GM19351 (cell line): ENCODE data around the gene GNAI3.

Source experiments
- ATAC-seq: cut with Tn5 transposase; IDR thresholded peaks from one replicate; pipeline ENCODE4 v1.9.1; 2021; ENCODE audit warnings: mild to moderate bottlenecking, moderate library complexity; ENCODE audit not compliant: unreplicated experiment

Gene GNAI3

DNA sequence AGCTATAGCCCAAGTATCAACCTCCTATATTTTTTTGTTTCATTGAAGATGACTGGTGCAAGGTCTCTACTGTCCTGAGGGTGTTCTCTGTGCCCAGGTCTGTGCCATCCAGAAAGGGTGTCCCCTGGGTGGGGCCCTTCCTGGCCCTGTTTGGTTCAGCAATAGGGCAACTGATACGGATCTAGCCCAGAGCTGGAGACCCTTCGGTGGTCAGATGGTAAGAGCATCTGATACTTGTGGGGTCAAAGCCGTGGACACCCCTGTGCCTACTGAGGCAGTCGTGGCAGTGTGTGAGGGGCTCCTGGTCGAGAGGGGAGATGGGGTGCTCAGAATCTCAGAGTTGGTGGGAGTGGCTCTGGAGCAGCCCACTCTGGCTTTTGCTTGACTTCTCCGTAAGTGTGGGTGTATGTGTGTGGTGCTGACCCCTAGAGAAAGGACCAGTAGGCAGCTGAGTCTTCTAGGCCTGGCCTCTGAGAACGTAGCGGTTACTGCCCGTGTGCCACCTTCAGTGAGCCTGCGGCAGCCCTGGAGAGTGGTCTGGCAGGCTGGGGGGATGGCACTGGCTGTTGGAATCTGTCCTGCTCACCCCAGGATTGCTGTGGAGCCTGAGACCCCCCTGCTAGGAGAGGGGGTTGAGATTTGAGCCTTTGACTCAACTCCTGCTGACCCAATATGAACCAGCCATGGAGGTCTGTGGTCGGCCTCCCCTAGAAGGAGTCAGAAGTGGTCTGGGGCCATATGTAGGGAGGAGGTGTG is 73.9 kb downstream of the GNAI3 start:
- no peak for ATAC-seq

DNA sequence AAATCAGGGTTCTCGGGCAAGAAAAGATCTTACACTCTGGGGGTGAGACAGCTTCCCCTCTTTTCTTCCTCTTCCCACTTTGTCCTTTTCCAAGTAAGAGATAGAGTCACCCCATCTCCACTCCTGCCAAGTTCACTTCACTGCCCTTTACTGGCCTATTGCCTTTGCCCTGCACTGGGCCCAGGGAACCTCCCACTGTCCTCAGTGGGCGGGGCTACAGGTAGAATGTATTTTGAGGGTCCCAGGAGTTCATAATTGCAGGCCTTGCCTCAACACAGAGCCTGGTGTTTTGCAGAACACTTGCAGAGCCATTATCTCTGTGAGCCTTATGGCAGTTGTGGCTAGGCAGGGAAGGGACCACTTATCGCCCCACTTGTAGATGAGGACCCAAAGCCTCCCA is 74.5 kb downstream of the GNAI3 start:
- ATAC-seq: no peak

DNA sequence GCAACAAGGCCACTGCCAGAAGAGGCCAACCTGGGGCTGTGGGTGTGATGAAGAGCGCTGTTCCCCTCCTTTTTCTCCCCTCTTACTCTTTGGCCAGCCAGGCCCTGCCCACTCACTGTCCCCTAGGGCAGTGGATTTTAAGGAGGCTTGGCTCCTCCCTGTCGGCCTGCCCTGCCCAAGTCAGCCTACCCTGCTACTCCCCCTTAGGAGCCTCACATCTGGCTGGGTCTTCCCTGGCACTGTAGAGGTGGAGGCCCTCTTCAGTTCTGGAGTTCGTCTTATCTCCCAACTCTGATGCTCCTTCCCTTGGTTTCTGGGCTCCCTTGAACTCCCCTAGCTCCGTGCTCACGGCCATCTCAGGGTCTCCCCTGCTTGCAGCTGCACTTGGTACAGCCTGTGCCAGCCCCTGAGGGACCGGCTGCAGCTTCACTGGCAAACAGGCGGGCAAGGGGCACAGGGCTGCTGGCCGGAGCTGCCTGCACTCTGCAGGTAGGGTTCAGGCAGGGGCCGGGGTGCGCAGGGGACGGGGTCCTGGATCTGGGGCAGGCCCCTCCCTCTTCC is 75.3 kb downstream of the GNAI3 start:
- no peak for ATAC-seq

DNA sequence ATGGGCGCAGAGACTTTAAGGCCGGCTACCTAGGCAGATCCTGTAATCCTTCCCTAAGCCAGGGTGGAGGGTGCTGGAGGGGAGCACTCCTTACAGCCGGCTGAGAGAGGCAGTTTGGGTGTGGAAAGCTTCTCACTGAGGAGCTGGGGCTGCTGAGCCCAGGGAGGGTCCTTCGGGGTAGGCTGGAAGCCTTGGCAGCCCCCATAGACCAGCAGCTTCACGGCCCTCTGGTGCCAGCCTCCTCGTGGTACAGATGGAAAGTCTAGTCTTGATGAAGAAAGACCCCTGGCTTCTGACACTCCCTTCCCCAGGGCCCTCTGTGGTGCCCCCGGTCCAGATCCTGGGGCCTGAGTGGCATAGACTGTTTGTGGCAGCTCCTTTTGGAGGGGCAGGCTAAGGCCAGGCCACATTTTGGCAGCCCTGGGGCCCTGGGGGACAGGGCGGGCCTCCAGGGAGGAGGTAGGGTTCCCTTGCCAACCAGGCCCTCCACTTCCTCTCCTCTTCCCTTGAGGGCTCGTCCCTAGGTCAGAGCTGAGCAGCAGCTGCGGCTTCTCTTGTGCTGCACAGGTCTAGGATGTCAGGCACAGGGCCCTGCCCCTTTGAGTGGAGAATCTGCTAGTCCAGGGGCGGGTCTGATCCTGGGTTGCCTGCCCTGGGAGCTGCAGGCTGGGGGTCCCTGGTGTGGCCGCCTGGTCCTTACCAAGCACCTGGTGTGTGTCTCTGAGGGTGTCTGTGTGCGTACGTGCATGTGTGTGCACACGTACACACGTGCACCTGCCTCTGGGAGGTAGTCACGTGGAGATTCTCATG is 76.0 kb downstream of the GNAI3 start:
- ATAC-seq: no peak

DNA sequence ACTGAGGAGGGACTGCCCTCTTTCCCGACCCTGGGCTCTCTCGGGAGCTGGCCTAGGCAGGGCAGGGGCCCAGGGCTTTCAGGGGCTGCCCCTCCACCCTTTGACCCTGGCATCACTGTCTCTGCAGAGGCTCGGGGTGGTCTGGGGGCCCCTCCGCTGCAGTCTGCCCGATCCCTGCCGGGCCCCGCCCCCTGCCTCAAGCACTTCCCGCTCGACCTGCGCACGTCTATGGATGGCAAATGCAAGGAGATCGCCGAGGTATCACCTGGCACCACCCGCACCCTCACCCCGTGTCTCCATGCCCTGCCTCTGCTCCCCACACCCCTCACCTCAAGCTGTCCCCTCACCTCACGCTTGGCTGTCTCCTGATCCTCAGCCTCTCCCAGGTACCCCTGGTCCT is 76.8 kb downstream of the GNAI3 start:
- ATAC-seq: no peak

DNA sequence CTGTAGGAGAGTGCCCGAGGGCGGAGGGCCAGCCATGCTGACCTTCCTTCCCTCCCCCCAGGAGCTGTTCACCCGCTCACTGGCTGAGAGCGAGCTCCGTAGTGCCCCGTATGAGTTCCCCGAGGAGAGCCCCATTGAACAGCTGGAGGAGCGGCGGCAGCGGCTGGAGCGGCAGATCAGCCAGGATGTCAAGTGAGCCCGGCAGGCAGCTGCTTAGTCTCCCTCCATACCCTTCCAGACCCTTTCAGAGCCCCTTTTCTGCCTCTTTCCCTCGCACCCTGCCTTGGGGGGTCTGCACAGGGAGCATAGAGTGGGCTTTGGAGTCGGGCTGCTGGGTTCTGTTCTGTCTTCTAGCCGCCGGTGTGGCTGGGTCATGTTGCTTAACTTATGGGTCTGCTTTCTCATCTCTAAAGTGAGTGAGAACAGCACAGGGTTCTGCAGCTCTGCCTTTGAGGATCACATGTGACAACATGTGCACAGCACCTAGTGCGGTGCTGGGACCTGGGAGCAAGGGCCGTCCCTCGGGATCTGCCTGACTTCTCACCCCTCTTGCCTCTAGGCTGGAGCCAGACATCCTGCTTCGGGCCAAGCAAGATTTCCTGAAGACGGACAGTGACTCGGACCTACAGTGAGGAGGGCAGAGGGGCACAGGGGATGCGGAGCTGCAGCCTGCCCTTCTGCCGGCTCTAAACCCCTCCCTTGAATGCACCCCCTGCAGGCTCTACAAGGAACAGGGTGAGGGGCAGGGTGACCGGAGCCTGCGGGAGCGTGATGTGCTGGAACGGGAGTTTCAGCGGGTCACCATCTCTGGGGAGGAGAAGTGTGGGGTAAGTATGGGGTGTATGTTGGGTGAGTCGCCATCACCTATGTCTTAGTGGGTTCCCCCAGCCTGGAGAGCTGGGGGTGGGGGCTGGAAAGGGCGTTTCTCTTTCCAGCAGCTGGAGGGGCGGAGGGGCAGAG is 77.5 kb downstream of the GNAI3 start:
- no peak for ATAC-seq

DNA sequence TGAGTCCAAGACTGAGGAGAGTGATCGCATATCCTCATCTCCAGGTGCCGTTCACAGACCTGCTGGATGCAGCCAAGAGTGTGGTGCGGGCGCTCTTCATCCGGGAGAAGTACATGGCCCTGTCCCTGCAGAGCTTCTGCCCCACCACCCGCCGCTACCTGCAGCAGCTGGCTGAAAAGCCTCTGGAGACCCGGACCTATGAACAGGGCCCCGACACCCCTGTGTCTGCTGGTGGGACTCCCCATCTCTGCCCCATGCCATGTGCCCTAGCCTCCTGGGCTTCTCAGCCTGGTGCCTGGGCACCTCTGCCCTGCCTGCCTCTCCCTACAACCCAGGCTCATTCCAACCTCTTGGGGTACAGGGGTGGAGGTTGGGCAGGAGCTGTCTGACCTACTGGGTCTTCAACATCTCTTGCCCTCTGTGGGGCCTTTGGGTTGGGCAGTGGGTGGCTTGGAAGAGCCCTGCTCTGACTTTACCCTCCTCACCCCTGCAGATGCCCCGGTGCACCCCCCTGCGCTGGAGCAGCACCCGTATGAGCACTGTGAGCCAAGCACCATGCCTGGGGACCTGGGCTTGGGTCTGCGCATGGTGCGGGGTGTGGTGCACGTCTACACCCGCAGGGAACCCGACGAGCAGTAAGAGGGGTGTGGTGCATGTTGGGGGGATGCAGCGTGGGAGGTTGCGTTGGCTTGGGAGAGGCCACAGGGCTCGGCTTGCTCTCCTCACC is 78.4 kb downstream of the GNAI3 start:
- ATAC-seq: no peak

DNA sequence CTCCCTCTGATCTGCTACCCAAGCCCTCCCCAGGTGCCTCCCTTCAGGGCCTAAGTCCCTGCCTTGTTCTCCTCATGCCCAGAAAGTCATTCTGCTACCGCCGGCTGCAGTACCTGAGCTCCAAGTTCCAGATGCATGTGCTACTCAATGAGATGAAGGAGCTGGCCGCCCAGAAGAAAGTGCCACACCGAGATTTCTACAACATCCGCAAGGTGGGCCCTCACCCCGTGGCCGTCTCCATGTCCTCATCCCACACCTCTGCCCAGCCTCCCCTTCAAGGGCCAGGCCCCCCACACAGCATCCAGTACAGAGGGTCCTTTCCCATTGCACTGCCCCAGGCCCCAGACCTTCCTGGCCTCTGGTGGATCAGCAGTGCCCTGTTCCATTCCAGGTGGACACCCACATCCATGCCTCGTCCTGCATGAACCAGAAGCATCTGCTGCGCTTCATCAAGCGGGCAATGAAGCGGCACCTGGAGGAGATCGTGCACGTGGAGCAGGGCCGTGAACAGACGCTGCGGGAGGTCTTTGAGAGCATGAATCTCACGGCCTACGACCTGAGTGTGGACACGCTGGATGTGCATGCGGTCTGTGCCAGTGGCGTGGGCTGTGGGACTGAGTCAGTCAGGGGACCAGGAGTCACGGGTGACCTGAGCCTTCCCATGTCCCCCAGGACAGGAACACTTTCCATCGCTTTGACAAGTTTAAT is 79.4 kb downstream of the GNAI3 start:
- no peak for ATAC-seq

DNA sequence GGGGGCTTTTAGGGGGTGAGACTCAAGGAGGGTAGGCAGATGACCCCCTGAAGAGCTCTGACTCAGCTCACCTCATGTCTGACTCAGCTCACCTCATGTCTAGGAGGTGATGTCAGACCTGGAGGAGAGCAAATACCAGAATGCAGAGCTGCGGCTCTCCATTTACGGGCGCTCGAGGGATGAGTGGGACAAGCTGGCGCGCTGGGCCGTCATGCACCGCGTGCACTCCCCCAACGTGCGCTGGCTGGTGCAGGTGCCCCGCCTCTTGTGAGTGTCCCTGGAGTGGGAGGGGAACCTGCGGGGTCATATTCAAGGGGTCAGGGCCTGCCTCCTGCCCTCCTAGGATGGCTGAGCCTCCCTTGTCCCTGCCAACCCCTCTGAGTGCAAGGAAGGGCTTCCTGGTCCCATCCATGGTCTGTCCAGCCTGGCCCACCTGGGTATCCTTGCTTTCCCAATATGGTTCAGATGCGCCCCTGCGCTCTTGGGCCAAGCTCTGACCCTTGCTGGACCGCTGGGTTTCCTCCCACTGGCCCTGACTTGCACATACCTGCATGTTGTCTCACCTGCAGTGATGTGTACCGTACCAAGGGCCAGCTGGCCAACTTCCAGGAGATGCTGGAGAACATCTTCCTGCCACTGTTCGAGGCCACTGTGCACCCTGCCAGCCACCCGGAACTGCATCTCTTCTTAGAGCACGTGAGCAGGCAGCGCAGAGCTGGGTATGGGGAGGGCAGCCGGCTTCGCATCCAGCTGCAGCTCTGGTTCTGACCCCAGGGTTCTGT is 80.3 kb downstream of the GNAI3 start:
- no peak for ATAC-seq

DNA sequence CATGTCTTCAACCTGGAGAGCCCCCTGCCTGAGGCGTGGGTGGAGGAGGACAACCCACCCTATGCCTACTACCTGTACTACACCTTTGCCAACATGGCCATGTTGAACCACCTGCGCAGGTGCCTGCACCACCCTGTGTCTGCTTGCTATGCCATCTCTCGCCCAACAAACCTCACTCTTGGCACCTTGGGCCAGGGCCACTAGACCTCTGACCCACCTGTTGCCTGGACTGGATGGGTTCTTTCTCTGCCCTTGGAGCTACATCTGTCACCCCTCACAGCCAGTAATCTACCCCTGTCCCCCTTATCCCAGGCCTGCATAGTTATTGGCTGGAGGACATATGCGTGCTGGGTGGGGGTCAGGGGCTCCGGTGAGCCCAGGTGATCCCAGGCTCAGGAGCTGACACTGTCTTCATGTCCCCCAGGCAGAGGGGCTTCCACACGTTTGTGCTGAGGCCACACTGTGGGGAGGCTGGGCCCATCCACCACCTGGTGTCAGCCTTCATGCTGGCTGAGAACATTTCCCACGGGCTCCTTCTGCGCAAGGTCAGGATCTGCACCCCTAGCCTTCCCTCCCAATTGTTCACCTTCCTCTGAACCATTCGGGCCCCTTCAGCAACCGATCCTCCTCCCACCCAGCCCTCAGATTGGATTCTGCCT is 81.1 kb downstream of the GNAI3 start:
- no peak for ATAC-seq

DNA sequence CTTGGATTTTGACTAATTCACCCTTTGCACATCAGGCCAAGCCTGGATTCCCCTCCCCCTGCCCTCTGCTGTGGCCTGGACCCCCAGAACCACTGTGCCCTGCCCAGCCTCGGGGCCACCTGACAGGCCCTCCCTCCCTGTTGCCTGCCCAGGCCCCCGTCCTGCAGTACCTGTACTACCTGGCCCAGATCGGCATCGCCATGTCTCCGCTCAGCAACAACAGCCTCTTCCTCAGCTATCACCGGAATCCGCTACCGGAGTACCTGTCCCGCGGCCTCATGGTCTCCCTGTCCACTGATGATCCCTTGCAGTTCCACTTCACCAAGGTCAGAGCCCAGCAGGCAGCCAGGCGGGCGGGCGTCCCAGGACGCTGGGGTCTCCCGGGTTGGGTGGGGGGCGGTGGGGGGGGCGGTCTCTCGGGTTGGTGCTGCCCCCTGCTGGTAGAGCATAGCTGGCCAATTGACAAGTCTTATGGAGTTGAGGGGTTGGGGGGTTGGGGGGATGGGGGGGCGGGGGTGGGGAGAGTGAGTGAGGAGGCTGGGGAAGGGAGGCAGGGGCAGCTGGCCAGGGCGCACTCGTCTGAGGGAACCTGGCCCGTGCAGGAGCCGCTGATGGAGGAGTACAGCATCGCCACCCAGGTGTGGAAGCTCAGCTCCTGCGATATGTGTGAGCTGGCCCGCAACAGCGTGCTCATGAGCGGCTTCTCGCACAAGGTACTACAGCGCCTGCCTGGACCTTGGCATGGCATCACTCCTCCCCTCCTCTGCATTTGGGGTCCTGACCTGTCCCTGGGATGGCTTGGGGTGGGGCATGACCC is 81.9 kb downstream of the GNAI3 start:
- no peak for ATAC-seq

DNA sequence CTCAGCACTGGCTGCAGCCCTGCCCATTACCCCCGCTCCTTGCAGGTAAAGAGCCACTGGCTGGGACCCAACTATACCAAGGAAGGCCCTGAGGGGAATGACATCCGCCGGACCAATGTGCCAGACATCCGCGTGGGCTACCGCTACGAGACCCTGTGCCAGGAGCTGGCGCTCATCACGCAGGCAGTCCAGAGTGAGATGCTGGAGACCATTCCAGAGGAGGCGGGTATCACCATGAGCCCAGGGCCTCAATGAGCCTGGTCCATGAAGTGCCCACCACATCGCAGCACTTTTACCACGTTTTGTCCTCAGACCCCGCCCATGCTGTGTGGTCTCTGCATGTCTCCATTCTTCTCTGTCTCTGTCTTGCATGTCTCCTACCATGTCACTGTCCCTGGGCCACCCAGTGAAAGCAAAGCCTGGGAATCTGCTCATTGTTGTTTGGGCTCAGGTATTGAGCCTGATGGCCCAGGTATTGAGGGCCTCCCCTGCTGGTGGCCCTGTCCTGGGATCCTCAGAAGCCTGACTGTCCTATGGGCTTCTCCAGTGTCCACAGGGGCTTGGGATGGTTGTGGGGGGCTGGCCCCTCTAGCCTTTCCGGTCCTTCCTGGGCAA is 82.6 kb downstream of the GNAI3 start:
- no peak for ATAC-seq

DNA sequence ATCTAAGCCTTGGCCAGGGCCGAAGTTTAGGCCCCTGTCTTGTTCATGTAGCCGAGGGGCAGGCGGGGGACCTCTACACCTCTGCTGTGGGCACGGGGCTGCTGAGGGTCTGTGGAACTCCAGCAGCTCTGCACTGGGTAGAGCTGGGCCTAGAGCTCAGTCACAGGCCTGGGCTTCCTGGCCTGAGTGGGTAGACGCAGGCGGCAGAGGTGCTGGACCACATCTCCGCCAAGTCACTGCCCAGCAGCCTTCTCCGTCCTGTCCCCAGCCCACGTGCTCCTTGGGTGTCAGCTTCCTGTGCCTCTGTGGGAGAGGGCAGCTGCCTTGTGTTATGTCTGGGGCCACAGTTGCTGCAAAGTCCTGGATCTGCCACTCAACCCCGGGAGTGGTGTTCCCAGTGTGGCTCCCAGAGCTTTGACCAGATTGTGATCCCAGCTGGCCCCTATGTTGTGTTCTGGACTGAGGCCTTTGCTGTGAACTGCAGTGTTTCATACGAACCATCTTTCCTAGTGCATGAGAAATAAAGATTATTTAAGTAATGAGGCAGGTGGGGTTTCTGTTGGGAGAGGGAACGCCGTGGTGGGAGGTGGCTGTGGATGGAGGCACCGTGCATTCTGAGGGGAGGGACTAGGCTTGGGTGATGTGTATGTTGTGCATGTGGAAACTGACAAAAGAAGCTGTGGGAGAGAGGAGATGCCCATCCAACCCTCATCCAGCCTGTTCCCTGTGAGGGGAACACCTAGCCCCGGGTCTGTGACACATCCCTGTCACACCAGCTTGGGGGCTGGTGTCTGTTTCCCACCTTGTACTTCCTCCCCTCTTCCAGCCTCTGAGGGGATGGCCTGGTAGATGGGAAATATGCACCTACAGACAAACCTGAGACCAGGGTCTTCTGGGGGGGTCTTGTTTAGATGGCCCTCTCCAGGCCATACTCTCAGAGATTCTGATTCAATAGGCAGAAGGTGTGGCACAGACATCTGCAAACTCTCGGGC is 83.4 kb downstream of the GNAI3 start:
- no peak for ATAC-seq

DNA sequence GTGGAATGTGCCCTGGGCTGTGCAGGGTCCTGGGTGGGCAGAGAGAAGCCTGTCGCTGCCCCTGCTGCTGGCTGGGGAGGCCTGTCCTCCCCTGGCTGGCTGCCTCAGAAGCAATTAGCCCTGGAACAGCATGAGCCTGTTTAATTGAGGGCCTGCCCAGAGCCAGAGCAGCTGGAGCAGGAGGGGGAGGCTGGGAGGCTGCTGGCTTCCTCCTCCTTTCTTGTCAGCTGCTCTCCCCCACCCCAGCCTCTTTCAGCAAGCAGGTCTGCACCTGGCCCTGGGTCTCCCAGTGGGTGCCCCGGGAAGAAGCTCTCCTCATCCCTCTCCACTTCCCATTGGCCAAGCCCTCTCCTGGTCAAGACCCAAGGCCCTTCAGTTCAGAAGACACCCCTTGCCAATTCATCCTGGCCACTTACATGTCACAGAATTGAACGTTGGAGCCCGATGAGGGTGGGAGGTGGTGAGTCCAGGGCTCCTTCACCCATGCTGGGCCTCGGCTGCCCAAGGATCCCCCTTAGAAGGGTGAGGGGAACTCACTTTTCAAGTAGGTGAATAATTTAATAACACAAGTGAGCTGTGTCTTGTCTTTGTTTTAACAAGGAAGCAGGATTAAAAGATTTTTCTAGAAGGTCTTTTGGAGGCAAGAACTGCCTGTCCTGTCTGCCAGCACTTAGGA is 84.4 kb downstream of the GNAI3 start:
- ATAC-seq: no peak

DNA sequence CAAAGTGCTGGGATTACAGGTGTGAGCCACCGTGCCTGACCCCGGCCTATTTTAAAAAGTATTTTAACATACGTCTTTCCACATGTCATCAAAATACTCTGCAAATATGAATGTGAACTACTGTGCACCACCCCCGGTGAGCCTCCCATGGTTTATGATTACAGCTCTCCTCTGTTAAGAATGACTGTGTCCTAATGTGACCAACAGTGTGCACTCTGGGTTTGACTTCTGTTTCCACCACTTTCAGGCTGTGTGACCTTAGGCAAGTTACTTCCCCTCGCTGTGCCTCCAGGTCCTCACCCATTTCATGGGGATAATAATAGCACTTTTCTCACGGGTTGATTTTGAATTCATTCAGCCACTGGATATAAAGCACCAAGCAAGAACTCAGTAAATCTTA is 85.9 kb downstream of the GNAI3 start:
- no peak for ATAC-seq
